DND-41 (cell line): ENCODE measurements around the gene DEFB124.
"Not testable (repeated sequence)": the region's sequence is repeated elsewhere in the genome, so short reads cannot be mapped to it uniquely, and the experiment has no call there.

Experiments used
- ATAC-seq: fragments of 200-7000 bp; cut with Tn5 transposase; 3 replicates; pipeline ENCODE4 v1.9.1; 2021; ENCODE audit warnings: low read depth; ENCODE audit not compliant: insufficient read depth
- DNase-seq: peaks from one replicate; pipeline ENCODE4 v3.0.0-alpha.2; 2020
- H2AFZ ChIP-seq: 2 replicates; pipeline ENCODE4 v1.6.0; 2012; ENCODE audit warnings: low read depth, low read length
- H3K27ac ChIP-seq: 2 replicates; pipeline ENCODE4 v1.5.1; 2012; ENCODE audit warnings: low read length, inconsistent platforms
- H3K27me3 ChIP-seq: fragments of 200-600 bp; sonication (generic); 2 replicates; pipeline ENCODE4 v1.6.0; 2012; ENCODE audit warnings: low read length, mild to moderate bottlenecking, inconsistent platforms; ENCODE audit not compliant: insufficient read depth, poor library complexity
- H3K36me3 ChIP-seq: 2 replicates; pipeline ENCODE4 v1.5.1; 2012; ENCODE audit warnings: low read length, inconsistent platforms; ENCODE audit not compliant: insufficient read depth
- H3K4me1 ChIP-seq: 2 replicates; pipeline ENCODE4 v1.5.1; 2012; ENCODE audit warnings: mild to moderate bottlenecking, low read length; ENCODE audit not compliant: insufficient read depth
- H3K4me2 ChIP-seq: 2 replicates; pipeline ENCODE4 v1.6.0; 2012; ENCODE audit warnings: mild to moderate bottlenecking, moderate library complexity, low read length, inconsistent platforms; ENCODE audit not compliant: insufficient read depth
- H3K4me3 ChIP-seq, 2 experiments: fragments of 200-600 bp in 1 of 2; shearing (Covaris generic) in 1 of 2; 2 replicates each; pipeline ENCODE4 v1.5.1; 2012 to 2016; ENCODE audit warnings: inconsistent platforms in 2 of 2, low read length in 2 of 2, mild to moderate bottlenecking in 2 of 2, low read depth in 1 of 2, moderate library complexity in 1 of 2
- H3K79me2 ChIP-seq: 2 replicates; pipeline ENCODE4 v1.6.0; 2012; ENCODE audit warnings: low read length, inconsistent platforms; ENCODE audit not compliant: insufficient read depth
- H3K9ac ChIP-seq: 2 replicates; pipeline ENCODE4 v1.6.0; 2012; ENCODE audit warnings: low read depth, mild to moderate bottlenecking, inconsistent platforms, low read length, moderate library complexity
- H3K9me3 ChIP-seq: 2 replicates; pipeline ENCODE4 v1.5.1; 2012; ENCODE audit warnings: low read length, moderate library complexity, mild to moderate bottlenecking, inconsistent platforms; ENCODE audit not compliant: insufficient read depth, severe bottlenecking
- H4K20me1 ChIP-seq: 2 replicates; pipeline ENCODE4 v1.6.0; 2012; ENCODE audit warnings: low read length; ENCODE audit not compliant: insufficient read depth
- EZH2 ChIP-seq: IDR thresholded peaks from 3 replicates; pipeline ENCODE4 v1.6.1; 2012; ENCODE audit warnings: borderline replicate concordance, low read depth, mild to moderate bottlenecking, moderate library complexity, low read length, inconsistent platforms; ENCODE audit not compliant: severe bottlenecking
- TF ChIP-seq, protein P1 (sequence below): IDR thresholded peaks from 2 replicates; pipeline ENCODE4 v1.5.1; 2012; ENCODE audit warnings: borderline replicate concordance, low read length, moderate library complexity, mild to moderate bottlenecking; ENCODE audit not compliant: poor library complexity, severe bottlenecking; ENCODE audit errors: extremely low read depth

The DEFB124 gene

DNA sequence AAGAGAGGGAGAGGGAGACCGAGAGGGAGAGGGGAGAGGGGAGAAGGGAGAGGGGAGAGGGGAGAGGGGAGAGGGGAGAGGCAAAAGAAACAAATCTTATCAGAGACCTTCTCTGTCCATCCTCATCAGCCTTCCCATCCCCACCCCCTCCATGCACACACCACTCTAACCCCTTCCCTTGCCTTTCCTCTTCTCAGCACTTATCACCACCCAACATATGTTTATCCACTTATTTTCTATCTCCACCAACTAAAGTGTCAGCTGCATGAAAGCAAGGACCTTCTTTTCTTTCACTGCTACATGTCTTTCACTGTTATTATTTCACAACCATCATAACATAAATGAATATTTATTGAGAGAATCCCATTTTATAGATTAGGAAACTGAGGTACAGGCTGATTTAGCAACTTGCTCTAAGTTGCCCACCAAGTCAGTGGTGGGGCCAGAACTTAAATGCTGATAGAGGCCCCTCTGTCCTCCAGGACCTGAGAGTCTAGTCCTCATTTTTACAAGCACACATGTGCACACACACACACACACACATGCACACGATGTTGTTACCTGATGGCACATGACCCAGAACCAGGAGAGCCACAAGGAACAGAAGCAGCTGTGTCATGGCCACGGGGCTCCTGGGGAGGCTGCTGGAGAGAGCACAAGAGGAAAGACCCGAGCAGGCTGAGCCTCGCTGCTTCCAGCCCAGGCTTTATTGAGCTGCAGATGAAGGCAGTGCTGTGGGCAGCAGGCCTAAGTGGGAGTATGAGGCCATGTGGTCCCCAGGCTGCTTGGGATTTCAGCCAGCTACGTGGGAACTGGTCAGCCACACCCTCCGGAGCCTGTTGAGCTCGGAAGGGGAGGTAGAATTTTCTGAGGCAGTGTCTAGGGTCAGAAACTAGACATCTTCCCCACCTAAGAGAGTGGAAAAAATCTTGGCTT lies 2.3 kb downstream of the DEFB124 start:
- TF ChIP-seq, protein P1, sequence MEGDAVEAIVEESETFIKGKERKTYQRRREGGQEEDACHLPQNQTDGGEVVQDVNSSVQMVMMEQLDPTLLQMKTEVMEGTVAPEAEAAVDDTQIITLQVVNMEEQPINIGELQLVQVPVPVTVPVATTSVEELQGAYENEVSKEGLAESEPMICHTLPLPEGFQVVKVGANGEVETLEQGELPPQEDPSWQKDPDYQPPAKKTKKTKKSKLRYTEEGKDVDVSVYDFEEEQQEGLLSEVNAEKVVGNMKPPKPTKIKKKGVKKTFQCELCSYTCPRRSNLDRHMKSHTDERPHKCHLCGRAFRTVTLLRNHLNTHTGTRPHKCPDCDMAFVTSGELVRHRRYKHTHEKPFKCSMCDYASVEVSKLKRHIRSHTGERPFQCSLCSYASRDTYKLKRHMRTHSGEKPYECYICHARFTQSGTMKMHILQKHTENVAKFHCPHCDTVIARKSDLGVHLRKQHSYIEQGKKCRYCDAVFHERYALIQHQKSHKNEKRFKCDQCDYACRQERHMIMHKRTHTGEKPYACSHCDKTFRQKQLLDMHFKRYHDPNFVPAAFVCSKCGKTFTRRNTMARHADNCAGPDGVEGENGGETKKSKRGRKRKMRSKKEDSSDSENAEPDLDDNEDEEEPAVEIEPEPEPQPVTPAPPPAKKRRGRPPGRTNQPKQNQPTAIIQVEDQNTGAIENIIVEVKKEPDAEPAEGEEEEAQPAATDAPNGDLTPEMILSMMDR: no peak
- TF ChIP-seq EZH2: no peak
- no peak overlapping the region for H3K27ac ChIP-seq
- H2AFZ ChIP-seq: no peak overlapping the region
- no peaks in the 10 kb centered on the region for H3K27me3 ChIP-seq
- H3K9me3 ChIP-seq: peaks cover 2% of the 10 kb centered on the region
- H3K4me2 ChIP-seq: no peak overlapping the region
- no peaks in the 10 kb centered on the region for H3K36me3 ChIP-seq
- no peaks in the 10 kb centered on the region for H3K4me1 ChIP-seq
- no peak for DNase-seq
- no peak overlapping the region for H3K9ac ChIP-seq
- H4K20me1 ChIP-seq: no peaks in the 10 kb centered on the region
- no peak overlapping the region for H3K4me3 ChIP-seq
- H3K79me2 ChIP-seq: no peaks in the 10 kb centered on the region
- no peak for ATAC-seq

DNA sequence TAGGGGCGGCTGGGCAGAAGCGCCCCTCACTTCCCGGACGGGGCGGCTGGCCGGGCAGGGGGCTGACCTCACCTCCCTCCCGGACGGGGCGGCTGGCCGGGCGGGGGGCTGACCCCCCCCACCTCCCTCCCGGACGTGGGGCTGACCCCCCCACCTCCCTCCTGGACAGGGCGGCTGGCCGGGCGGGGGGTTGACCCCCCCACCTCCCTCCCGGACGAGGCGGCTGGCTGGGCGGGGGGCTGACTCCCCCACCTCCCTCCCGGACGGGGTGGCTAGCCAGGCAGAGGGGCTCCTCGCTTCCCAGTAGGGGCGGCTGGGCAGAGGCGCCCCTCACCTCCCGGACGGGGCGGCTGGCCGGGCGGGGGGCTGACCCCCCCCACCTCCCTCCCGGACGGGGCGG lies 4.0 kb downstream of the DEFB124 start:
- not testable (repeated sequence) for H3K27ac ChIP-seq, H3K36me3 ChIP-seq, H3K27me3 ChIP-seq, H3K79me2 ChIP-seq, H2AFZ ChIP-seq, H3K4me3 ChIP-seq, H3K4me2 ChIP-seq, ATAC-seq, H3K9me3 ChIP-seq, DNase-seq, H4K20me1 ChIP-seq, H3K4me1 ChIP-seq, H3K9ac ChIP-seq

DNA sequence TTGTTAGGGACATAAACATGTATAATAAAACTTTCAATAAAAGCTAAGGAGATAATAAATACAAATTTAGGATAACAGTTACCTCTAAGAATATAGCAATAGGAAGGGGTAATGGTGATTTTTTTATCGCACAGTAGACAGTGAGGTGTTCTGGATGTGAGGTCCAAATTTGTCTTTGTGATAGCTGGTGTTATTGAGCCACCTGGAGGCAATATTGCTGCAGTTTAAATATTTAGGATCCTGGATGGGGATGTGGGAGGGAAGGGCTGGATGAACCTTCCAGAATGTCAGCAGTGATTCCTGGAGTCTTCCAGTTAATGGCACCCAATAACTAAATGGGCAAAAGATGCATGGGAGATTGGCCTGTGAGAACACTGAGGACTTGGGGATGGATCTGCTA lies 20.6 kb downstream of the DEFB124 start:
- H4K20me1 ChIP-seq: no peaks in the 10 kb centered on the region

DNA sequence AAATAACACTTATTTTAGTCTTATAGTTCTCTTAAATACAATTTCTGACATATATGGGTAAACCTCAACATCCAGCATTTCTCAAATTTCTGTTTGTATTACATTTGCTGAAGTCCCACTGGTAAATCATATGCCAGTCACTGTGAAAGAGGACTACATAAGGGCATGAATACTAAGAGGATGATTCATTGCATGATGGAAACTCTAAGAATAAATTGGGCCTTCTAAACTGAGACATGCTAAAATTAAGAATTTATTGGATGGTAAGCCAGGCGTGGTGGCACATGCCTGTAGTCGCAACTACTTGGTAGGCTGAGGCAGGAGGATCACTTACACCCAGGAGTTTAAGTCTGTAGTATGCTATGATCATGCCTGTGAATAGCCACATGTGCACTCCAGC lies 22.4 kb downstream of the DEFB124 start:
- no peaks in the 10 kb centered on the region for H3K79me2 ChIP-seq
- H3K36me3 ChIP-seq: no peaks in the 10 kb centered on the region
- H3K4me1 ChIP-seq: no peaks in the 10 kb centered on the region
- no peaks in the 10 kb centered on the region for H3K9me3 ChIP-seq
- ATAC-seq (no peak), DNase-seq (no peak)
- no peaks in the 10 kb centered on the region for H3K27me3 ChIP-seq
- H4K20me1 ChIP-seq: no peaks in the 10 kb centered on the region
- TF ChIP-seq, protein P1: no peak
- no peak for TF ChIP-seq EZH2
- H3K27ac ChIP-seq: no peak overlapping the region
- H2AFZ ChIP-seq: no peak overlapping the region
- no peak overlapping the region for H3K9ac ChIP-seq
- H3K4me3 ChIP-seq: no peak overlapping the region
- H3K4me2 ChIP-seq: no peak overlapping the region

More for the DNA sequence above, 20.6 kb downstream of the DEFB124 start:
- Histone ChIP-seq H3K9ac (no peak overlapping the region), H3K9me3 (no peaks in the 10 kb centered on the region), H3K27me3 (peaks cover 3% of the 10 kb centered on the region), H3K27ac (no peak overlapping the region), H3K4me2 (no peak overlapping the region), H3K4me3 (no peak overlapping the region), H3K4me1 (no peaks in the 10 kb centered on the region), H3K36me3 (no peaks in the 10 kb centered on the region), H3K79me2 (no peaks in the 10 kb centered on the region), H2AFZ (no peak overlapping the region)
- no peak for DNase-seq
- no peak for ATAC-seq
- no peak for TF ChIP-seq EZH2
- TF ChIP-seq, protein P1: no peak
